NCI-H524 treated with DMSO at 0.1 percent for 48 hours (cell line): ENCODE results near the gene KSR1.
A peak's percentile ranks its signal among the peaks of the same experiment; 100 is the strongest.
"Not testable (repeated sequence)": the region's sequence is repeated elsewhere in the genome, so short reads cannot be mapped to it uniquely, and the experiment has no call there.

Experiments used
- DNase-seq: peaks from one replicate; lab custom pipeline; 2025; lab: John Stamatoyannopoulos, UW

KSR1 gene

DNA sequence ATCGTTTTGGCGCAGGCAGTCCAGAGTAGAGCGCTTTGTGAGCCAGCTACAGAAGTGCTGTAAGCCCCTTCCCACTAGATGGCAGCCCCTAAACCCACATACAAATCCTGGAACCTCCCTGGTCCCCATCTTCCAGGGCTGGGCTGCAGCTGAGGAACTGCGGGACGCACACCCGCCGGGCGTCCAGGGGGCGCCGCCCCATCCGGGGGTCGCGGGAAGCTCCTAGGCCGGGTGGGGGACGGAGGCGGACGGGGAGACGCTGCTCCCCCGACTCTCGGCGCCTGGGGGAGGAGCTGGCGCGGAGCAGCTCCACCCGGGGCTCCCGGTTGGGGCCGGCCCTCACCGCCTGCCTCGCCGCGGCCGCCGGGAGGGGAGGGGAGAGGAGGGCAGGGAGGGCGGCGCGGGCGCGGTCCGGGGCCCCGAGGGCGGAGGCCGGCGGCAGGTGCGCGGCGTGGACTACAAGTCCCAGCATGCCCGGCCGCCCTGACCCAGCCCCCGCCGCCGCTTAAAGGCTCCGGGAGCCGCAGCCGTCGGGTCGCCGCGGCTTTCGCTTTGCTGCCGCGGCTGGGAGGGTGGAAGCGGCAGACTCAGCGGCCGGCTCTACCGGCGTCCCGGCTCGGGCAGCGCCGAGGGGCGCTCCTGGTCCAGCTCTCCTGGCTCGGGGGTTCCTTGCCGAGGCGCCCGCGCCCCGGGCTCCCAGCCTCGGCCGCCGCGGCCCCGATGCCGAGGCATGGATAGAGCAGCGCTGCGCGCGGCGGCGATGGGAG, at the start of gene KSR1:
Gene KSR1 (plus strand): TSS at position 535 of the 767 bp plus-strand sequence. CDS start 196 bp downstream, at position 731.
- DNase-seq, result peak; percentile 55

DNA sequence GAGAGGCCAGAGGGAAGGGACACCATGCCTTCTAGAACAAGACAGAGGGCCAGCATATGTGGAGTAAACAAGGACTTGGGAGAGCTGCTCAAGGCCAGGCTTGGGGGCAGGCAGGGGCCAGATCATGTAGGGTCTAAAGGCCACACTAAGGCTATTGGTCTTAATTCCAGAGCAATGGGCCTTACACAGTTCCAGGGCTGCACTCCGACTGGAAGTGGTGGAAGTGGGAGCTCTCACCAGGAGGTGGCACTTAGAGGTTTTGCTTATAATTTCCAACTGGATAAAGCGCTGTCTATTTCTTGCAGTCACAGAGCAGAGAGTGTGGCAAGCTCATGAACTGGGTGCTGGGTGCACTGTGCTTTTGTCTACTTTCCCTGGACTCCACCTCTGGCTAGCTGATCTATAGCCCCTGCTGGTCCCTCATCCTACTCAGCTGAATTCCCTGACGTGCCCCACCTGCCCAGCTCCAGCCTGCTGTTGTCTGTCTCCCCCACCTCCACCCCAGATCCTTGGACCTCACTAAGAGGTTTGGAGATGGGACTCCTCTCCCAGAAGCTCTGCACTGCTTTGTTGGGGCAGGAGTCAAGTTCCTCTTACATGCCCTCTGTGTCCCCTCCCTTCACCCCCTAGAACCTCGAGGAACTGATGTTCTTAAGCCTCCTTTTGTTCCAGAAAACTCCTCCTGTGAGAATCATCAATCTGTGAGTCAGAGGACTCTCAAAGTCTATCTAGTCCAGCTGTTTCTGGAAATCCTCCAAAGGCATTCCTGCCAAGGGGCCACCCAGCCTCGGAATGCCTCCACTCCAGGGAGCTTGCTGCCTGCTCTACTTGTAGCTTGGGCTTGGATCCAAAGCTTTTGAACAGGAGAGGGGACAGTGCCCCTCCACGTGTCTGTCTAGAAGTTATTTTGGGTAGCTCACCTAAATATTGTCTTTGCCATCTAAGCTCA, 48.1 kb upstream of the KSR1 start:
- DNase-seq, result no peak

DNA sequence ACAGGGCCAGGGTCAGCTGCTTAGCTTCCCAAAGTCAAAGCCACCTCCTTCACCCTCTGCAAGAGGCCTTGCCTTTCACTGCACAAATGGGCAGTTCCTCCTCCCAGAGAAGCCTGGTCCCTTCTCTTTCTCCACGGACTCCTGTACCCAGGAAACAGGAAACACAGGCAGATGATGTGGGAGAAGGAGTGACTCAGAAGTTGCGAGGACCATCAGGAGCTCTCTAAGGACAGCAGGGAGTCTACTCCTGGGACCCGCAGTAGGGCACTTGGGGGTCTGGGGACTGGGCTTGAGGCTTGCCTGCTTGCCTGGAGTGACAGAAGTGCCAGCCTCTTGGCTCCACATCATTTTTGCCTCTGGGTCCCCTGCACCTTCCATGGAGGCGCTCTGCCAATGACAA, 47.4 kb upstream of the KSR1 start:
- no peak for DNase-seq

DNA sequence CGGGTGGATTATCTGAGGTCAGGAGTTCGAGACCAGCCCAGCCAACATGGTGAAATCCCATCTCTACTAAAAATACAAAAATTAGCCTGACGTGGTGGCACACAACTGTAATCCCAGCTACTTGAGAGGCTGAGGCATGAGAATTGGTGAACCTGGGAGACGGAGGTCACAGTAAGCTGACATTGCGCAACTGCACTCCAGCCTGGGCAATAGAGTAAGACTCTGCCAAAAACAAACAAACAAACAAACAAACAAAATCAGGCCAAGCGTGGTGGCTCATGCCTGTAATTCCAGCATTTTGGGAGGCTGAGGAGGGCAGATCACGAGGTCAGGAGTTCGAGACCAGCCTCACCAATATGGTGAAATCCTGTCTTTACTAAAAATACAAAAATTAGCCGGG, 44.1 kb upstream of the KSR1 start:
- not testable (repeated sequence) for DNase-seq

DNA sequence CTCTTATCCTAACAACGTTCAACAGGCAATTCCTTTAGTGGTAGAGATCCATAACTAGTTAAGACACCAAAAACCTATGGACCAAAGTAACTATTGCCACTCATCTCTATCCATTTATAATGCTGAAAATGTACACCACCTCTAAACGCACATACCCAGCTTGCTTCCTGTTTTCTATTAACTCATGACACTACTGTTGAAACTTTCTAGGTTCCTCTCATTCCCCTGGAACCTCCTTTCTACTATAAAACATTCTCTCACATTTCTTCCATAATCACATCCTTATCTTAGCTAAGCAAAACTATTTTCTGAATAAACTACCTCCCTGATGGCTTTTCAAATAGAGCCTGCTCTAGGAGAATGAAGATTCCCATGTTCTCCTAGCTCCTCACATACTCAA, 42.9 kb upstream of the KSR1 start:
- no peak for DNase-seq

DNA sequence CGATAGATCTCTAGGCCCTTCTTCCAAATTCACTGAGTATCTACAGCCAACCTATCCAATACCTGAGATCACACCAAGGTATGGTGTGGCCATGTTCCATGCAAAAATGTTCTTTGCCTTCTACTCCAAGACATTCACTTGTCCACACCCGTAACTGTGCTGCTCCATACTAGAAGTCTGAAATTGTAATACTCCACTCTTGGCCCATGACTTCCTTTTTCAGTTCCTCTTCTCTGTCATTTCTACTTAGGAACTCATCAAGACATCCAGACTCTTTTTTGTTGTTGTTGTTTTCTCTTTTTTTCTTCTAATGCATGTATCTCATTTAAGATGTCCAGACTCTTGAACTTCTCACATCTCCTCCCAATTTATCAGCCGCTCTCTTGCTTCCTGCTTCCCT, 42.5 kb upstream of the KSR1 start:
- DNase-seq, result no peak

DNA sequence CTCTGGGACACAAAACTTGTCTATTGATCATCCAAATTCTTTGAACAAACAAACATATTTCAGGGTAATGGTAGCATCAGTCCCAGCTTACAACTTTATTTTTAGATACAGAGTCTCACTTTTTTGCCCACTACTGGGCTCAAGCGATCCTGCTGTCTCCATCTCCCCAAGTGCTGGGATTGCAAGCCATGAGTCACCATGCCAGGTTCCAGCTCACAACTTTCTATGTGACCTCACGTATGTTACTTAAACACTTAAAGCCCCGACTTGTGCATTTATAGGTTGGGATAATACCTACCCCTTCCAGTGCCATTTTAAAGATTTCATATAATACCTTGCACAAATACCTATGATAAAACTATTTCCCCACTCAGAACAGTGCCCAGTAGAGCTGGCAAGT, 42.0 kb upstream of the KSR1 start:
- DNase-seq, result no peak

DNA sequence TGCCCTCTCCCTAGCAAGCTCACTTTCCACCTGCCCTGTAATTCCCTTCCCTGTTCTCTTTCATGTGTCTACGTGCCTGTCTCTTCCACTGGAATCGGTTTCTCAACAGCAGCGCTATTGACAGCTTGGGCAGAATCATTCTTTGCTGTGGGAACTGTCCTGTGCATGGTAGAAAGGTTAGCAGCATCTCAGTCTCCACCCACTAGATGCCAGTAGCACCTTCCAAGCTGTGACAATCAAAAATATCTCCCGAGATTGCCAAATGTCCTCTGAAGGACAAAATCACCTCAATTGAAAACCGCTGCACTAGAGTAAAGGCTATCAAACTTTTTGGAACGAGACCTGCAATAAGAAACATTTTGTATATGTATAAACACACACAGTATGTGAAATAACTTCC, 41.6 kb upstream of the KSR1 start:
- DNase-seq, result no peak

DNA sequence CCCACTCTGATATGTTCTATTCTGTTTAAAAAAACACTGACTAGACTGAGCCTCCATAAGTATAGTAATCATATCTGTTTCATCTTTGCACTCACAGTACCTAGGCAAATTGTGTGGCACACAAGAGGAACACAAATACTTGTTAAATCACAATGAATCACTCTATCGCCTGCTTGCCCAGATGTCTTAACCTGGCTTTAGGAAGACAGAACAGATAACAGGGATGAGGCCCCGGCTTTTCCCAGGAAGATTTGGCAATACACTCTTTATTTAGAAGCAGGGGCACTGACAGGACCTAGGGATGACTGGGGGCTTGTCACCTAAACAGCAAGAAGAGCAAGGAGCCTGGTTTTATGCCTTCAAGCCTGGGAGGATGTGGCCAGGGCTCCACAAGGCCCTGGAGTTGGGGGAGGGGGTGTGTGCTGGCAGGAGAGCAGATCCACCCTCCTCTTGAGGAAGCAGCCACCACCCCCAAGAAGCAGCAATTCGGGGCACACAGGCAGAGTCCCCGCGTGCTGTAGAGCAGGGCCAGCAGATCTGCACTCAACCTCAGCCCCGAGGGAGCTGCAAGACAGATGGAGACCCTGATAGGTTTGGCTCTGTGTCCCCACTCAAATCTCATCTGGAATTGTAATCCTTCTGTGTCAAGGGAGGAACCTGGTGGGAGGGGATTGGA, 41.0 kb upstream of the KSR1 start:
- DNase-seq, result no peak

DNA sequence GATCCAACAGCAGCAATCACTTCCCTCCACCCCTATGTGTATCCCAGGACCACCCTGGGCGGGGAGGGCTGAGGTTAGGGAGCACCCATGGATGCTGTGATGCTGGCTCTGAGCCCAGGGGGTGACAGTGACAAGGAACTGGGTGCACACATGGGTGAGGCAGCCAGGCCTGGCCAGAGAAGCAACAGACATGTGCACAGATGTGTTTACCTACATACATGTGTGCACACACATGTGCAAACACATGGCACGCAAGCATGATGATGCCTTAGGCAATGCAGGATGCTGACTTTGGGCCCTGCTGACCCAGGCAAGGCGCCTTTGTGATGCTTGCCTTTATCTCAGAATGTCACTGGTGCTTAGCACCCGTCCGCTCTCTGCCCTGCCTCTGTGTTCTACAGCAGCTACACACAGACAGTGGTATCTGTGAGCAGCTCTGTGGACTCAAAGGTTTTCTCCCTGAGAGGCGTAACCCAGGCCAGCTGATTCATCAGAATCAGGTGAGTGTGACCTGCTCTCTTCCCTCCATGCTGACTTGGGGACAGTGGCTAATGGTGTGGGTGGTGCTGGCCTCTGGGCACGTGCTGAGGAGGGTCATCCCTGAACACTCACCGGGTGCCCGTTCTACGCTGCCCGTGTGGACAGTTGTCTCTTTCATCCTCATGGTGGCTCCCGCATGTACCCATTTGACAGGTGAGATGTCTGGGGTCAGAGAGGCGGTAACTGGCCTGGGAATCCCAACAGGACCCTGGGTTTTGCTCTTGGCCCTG, 38.5 kb upstream of the KSR1 start:
- DNase-seq, result no peak

DNA sequence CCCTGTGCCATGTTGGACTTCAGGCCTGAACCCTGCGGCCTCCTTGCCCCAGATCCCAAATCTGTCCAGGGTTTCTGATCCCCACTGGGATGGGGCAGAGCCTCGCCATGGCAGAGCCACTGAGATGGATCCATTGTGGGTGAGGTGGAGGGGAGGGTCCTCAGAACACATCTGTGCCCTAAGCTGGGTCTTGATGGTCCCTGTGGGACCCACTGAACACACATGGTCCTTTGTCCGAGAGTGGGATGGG, 38.0 kb upstream of the KSR1 start:
- no peak for DNase-seq

DNA sequence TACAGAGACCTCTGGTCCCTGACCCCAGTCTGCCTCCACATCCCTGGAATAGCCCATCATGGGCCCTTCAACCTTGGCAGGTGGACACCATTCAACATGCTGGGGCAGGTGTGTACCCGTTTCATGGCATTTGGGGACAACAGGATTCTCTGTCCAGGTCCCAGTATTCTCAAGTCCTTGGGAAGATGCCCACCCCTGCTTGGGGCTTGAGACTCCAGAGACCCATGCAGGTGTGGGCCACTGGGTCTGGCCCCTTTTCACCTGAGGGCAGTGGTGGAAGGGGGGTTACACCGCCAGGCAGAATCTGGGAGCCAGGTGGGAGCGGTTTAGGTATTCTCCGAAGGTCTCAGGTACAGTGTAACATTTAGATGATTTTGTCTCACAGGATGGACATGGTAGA, 37.1 kb upstream of the KSR1 start:
- DNase-seq, result no peak

DNA sequence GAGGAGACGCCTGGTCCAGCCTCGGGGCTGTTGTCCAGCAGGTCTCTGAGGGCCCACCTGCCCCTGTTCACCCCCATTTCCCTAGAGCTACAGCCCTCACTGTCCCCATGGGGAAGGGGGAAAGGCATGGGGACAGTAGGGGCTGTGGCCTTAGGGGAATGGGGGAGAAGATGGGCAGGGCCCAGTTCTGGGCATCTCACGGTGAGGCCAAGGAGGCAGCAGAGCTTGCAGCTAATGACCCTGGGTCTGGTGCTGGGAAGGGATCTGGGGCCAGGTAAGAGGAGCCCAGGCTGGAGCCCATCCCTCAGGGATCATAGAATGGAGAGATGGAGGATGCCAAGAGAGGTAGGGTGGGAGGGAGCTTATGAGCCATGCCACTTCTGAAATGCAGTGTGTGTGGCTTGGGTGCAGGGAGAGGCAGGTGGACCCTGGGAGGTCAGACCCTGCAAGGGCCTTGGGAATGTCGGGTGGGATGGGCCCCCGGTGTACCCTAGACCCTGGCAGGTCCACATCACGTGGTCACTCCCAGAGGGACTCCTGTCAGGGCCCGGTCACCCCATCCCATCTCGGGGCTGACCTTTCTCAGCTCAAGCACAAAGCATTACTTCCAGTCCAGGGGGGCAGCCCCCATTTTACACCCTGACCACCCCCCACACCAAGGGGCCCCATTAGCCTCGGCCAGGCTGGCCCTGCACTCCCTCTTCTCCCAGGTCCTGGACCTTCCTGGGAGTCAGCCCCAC, 35.9 kb upstream of the KSR1 start:
- no peak for DNase-seq

DNA sequence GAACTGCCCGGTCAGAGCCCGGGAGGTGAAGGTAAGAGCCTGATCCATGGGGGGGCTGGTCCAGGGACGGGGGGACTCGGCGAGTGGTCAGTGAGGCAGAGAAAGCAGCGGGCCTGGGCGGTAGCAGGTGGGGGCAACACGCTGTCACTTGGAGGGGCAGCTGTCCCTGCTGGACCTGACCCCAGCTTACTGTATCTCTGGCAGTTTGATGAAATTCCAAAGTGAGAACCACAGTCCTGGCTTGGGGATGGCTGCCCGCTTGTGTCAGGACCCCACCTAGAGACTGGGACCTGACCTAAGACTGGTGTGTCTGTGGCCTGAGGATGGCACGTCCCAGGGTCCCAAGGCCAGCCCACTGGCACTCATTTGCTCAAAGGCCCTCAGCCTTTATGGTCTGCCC, 35.1 kb upstream of the KSR1 start:
- no peak for DNase-seq

DNA sequence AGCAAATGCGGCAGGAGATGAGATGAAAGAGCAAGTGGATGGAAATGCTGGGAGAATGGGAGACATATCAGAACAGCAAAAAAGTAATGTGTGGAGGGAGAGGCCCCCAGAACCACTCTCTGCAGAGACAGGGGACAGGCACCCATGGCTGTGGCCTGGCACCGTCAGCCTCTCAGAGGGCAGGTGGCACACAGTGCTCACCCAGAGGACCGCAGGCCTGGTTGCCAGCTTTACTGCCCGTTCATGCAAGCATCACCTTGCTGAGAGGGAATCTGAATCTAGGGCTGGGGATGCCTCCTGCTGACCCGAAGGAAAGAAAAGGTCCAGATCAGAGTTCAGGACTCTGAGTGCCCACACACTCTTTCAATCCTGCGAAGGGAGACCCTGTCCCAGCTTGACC, 34.6 kb upstream of the KSR1 start:
- not testable (repeated sequence) for DNase-seq

DNA sequence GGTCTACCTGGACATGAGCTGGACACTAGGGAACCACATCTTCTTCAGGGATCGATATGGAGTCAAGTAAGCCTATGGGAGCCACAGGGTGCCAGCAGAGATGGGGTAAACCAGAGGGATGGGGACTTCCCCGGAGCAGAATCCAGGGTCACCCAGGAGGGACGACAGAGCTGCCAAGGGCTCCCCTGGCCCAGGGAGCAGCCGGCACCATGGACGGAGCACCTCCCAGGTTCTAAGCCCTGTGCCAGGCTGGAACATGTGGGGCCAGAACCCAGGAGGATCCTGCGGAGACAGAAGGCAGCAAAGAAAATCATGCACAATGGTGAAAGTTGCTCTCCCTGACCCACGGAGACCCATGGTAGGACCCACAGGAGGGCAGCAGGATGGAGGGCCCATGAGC, 33.6 kb upstream of the KSR1 start:
- DNase-seq, result no peak

DNA sequence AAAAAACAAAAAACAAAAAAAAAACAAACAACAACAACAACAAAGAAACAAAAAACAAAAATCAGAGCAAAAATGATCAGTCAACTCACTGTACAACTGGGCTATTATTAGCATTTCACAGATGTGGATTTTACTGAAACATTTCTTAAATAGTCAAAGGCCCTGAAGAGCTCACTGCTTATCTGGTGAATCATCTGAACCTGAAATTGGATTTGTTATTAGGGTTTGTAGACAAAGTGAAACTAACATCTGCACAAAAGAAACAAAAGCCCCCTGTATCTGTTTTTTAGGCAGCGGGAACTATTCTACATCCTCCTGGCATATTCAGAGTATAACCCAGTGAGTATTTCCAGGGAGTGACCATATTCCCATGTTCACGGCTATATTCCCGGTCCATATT, 32.6 kb upstream of the KSR1 start:
- no peak for DNase-seq

DNA sequence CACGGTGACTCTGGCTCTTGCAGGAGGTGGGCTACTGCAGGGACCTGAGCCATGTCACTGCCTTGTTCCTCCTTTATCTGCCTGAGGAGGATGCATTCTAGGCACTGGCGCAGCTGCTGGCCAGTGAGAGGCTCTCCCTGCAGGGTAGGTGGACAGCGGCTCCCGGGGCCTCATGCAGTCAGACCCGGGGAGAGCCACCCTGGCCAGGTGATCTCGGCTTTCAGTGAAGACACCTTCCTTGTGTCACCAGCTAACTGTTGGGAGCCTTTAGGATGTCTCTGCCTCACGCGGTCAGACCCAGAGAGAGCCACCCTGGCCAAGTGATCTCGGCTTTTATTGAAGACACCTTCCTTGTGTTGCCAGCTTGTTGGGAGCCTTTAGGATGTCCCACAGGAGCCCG, 31.7 kb upstream of the KSR1 start:
- no peak for DNase-seq

DNA sequence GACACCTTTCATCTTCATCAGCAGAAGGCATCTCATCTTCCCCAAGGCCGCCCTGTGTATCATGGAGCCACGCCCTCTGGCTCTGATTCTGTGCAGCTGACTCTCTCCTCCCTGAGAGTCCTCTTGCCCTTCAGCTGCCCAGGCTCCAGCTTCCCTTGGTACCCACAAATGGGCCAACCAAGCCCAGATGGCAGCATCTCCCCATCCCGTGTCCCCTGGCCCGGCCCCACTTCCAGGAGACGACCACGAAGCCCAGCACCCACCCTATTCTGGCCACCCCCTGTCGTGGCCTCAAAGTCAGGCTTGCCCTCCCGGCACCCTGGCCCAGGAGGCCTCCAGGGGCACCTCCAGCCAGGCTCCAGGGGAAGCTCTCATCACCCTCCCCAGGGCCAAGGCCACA, 31.3 kb upstream of the KSR1 start:
- no peak for DNase-seq

DNA sequence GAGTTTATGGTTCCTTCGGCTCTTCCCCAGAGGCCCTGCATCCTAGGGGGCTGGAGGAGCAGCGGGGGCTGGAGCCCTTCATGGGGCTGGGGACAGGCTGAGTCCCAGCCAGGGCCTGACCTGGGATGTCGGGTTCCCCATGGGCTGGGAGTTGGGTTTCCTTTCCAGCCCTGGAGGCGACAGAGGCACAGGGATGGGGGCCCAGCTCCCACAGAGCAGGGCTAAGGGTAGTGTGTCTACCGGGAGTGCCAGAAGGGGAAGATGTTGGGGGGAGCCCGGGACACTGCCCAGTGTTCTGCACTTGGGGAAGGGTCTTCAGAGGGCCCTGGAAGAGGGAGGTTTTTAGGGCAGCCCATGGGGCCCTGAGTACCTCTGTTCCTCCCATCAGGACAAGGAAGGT, 30.7 kb upstream of the KSR1 start:
- not testable (repeated sequence) for DNase-seq

DNA sequence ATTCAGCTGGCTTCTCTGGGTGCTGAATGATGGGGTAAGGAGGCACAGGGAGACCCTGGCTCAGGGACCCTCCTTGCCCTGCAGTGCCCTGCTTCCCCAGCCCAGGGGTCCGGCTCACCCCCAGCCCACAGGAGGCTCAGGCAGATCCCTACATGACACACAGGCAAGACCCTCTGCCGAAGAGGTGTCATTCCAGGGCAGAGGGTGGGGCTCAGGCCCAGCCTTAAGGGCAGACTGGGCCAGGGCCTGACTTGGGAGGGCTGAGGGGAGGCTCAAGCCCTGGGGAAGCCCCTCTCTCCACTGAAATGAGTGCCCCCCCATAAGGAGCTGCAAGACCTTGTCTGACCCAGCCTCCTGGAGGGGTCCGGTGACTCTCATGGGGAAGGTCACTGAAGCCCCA, 30.3 kb upstream of the KSR1 start:
- DNase-seq, result no peak

DNA sequence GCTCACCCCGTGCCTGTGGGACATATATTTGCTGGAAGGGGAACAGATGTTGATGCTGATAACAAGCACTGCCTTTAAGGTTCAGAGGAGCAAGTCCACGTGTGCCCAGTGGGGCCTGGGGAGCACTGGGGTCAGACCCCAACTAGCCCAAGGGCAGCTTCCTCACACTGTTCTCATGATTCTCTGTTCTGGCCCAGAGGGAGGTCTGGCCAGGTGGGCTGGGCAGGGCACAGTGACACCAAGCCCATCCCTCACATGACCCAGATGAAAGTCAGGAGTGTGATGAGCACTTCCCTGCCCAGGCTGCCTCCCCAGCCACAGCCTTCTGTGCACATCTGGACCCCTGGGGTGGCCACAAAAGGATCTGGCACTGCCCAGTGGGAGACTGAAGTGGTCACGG, 29.8 kb upstream of the KSR1 start:
- not testable (repeated sequence) for DNase-seq
